Anterior cingulate cortex (tissue), 58 donors: ENCODE results near the gene LDLRAD4.

ENCODE experiments used
- DNase-seq, 58 donors: peaks; one replicate each; lab custom pipeline; 2025; lab: John Stamatoyannopoulos, UW

LDLRAD4 gene

GRCh38 chr18:13218368-13218991 lies at the start of gene LDLRAD4:
Gene LDLRAD4, plus strand, starts transcription at chr18:13218760.
- peak in 41 of 58 donors; percentile 23 to 65 (median 39) for DNase-seq

GRCh38 chr18:13173578-13174145 lies 44.9 kb upstream of the LDLRAD4 start:
- DNase-seq: no peak

GRCh38 chr18:13175266-13175665 lies 43.3 kb upstream of the LDLRAD4 start:
- DNase-seq: no peak

- no peak for DNase-seq
These were observed 42.8 kb upstream of the LDLRAD4 start for GRCh38 chr18:13175754-13176210.

- no peak for DNase-seq
These were observed 41.7 kb upstream of the LDLRAD4 start for GRCh38 chr18:13176847-13177246.

GRCh38 chr18:13178197-13178596 lies 40.4 kb upstream of the LDLRAD4 start:
- no peak for DNase-seq

GRCh38 chr18:13178976-13179375 lies 39.6 kb upstream of the LDLRAD4 start:
- DNase-seq: no peak

- no peak for DNase-seq
These were observed 38.9 kb upstream of the LDLRAD4 start for GRCh38 chr18:13179566-13180113.

GRCh38 chr18:13180614-13181375 lies 37.8 kb upstream of the LDLRAD4 start:
- DNase-seq: no peak

GRCh38 chr18:13181765-13182164 lies 36.8 kb upstream of the LDLRAD4 start:
- no peak for DNase-seq

- DNase-seq: no peak
These were observed 35.2 kb upstream of the LDLRAD4 start for GRCh38 chr18:13183359-13183758.

GRCh38 chr18:13183790-13184189 lies 34.8 kb upstream of the LDLRAD4 start:
- DNase-seq: no peak

GRCh38 chr18:13184396-13184795 lies 34.2 kb upstream of the LDLRAD4 start:
- DNase-seq: no peak

- DNase-seq: no peak
These were observed 32.8 kb upstream of the LDLRAD4 start for GRCh38 chr18:13185675-13186198.

GRCh38 chr18:13186687-13187086 lies 31.9 kb upstream of the LDLRAD4 start:
- DNase-seq: no peak

GRCh38 chr18:13187498-13187897 lies 31.1 kb upstream of the LDLRAD4 start:
- no peak for DNase-seq

GRCh38 chr18:13191031-13191430 lies 27.5 kb upstream of the LDLRAD4 start:
- DNase-seq: no peak

- DNase-seq: no peak
These were observed 26.8 kb upstream of the LDLRAD4 start for GRCh38 chr18:13191779-13192178.

GRCh38 chr18:13192970-13193369 lies 25.6 kb upstream of the LDLRAD4 start:
- no peak for DNase-seq

- no peak for DNase-seq
These were observed 24.3 kb upstream of the LDLRAD4 start for GRCh38 chr18:13194239-13194638.

GRCh38 chr18:13198701-13199100 lies 19.9 kb upstream of the LDLRAD4 start:
- DNase-seq: no peak
